HEK293 (cell line): ENCODE data around the gene SPACA4.

Experiments
- CTCF ChIA-PET: fragments of 350-600 bp; formaldehyde crosslinking; extraction: SDS; loops from one replicate; lab custom pipeline; 2021; ENCODE audit warnings: antibody characterized with exemption; lab: Yijun Ruan, JAX
- POLR2A ChIA-PET: fragments of 300-600 bp; formaldehyde crosslinking; extraction: SDS; loops from one replicate; lab custom pipeline; 2020; ENCODE audit warnings: antibody characterized with exemption, inconsistent platforms; lab: Yijun Ruan, JAX
- H3K27ac ChIP-seq: fragments of 200-500 bp; sonication (Bioruptor generic); 2 replicates; pipeline ENCODE4 v1.5.1; 2014; ENCODE audit warnings: low read depth, low read length, control low read depth, inconsistent platforms; ENCODE audit errors: extremely low read depth
- H3K36me3 ChIP-seq, 2 experiments: fragments of 200-500 bp in 1 of 2; sonication (Bioruptor generic) in 1 of 2; 1 replicate in 1 of 2; 2 replicates in 1 of 2; pipeline ENCODE4 v1.5.1; 2014 to 2017; ENCODE audit warnings: inconsistent platforms in 2 of 2, low read length in 2 of 2; ENCODE audit not compliant: control insufficient read depth in 2 of 2, insufficient read depth in 1 of 2
- H3K4me1 ChIP-seq: fragments of 200-500 bp; sonication (Bioruptor generic); 2 replicates; pipeline ENCODE4 v1.5.1; 2014; ENCODE audit warnings: mild to moderate bottlenecking, low read length, inconsistent platforms; ENCODE audit not compliant: control insufficient read depth, insufficient read depth
- H3K4me3 ChIP-seq: 2 replicates; pipeline ENCODE4 v1.5.1; 2011; ENCODE audit warnings: low read depth, mild to moderate bottlenecking, control low read depth, low read length, moderate library complexity
- H3K9me3 ChIP-seq: fragments of 200-500 bp; sonication (Bioruptor generic); 2 replicates; pipeline ENCODE4 v1.5.1; 2014; ENCODE audit warnings: low read depth, low read length, inconsistent platforms; ENCODE audit not compliant: control insufficient read depth, insufficient read depth
- CTCF ChIP-seq: fragments of 450-650 bp; formaldehyde crosslinking; IDR thresholded peaks from 2 replicates; pipeline ENCODE4 v1.5.1; 2016; ENCODE audit warnings: missing biosample characterization, missing genetic modification characterization
- GLI2 ChIP-seq: fragments of 450-650 bp; formaldehyde crosslinking; IDR thresholded peaks from 2 replicates; pipeline ENCODE4; 2017; ENCODE audit warnings: missing biosample characterization, missing genetic modification characterization, low read depth, borderline replicate concordance
- KLF16 ChIP-seq: fragments of 450-650 bp; formaldehyde crosslinking; IDR thresholded peaks from 2 replicates; pipeline ENCODE4 v1.5.1; 2017; ENCODE audit warnings: missing biosample characterization, missing genetic modification characterization
- MZF1 ChIP-seq: fragments of 450-650 bp; formaldehyde crosslinking; IDR thresholded peaks from 2 replicates; pipeline ENCODE4 v1.5.1; 2017; ENCODE audit warnings: missing biosample characterization, missing genetic modification characterization, borderline replicate concordance
- OVOL3 ChIP-seq: fragments of 450-650 bp; formaldehyde crosslinking; IDR thresholded peaks from 2 replicates; pipeline ENCODE4 v1.5.1; 2016; ENCODE audit warnings: missing biosample characterization, missing genetic modification characterization
- ZBTB1 ChIP-seq: fragments of 450-650 bp; formaldehyde crosslinking; IDR thresholded peaks from 2 replicates; pipeline ENCODE4 v1.5.1; 2016; ENCODE audit warnings: missing biosample characterization, missing genetic modification characterization
- ZEB2 ChIP-seq: fragments of 450-650 bp; formaldehyde crosslinking; IDR thresholded peaks from 2 replicates; pipeline ENCODE4 v1.5.1; 2016; ENCODE audit warnings: missing biosample characterization, missing genetic modification characterization
- ZNF211 ChIP-seq: fragments of 450-650 bp; formaldehyde crosslinking; IDR thresholded peaks from 2 replicates; pipeline ENCODE4 v1.5.1; 2016; ENCODE audit warnings: low read depth, missing biosample characterization, missing genetic modification characterization
- ZNF501 ChIP-seq: fragments of 450-650 bp; formaldehyde crosslinking; IDR thresholded peaks from 2 replicates; pipeline ENCODE4 v1.5.1; 2016; ENCODE audit warnings: missing biosample characterization, missing genetic modification characterization
- ZNF530 ChIP-seq: fragments of 450-650 bp; formaldehyde crosslinking; IDR thresholded peaks from 2 replicates; pipeline ENCODE4 v1.5.1; 2016; ENCODE audit warnings: low read depth, missing biosample characterization, missing genetic modification characterization
- ZNF600 ChIP-seq: fragments of 450-650 bp; formaldehyde crosslinking; IDR thresholded peaks from 2 replicates; pipeline ENCODE4 v1.5.1; 2016; ENCODE audit warnings: missing biosample characterization, missing genetic modification characterization
- ZNF610 ChIP-seq: fragments of 450-650 bp; formaldehyde crosslinking; IDR thresholded peaks from 2 replicates; pipeline ENCODE4 v1.5.1; 2016; ENCODE audit warnings: missing biosample characterization, missing genetic modification characterization, borderline replicate concordance
- ZNF639 ChIP-seq: fragments of 450-650 bp; formaldehyde crosslinking; IDR thresholded peaks from 2 replicates; pipeline ENCODE4 v1.5.1; 2016; ENCODE audit warnings: missing biosample characterization, missing genetic modification characterization
- ZNF664 ChIP-seq: fragments of 450-650 bp; formaldehyde crosslinking; IDR thresholded peaks from 2 replicates; pipeline ENCODE4 v1.5.1; 2016; ENCODE audit warnings: missing biosample characterization, missing genetic modification characterization
- ZNF707 ChIP-seq: fragments of 450-650 bp; formaldehyde crosslinking; IDR thresholded peaks from 2 replicates; pipeline ENCODE4 v1.5.1; 2016; ENCODE audit warnings: missing biosample characterization, missing genetic modification characterization
- ZSCAN23 ChIP-seq: fragments of 450-650 bp; formaldehyde crosslinking; IDR thresholded peaks from 2 replicates; pipeline ENCODE4 v1.5.1; 2016; ENCODE audit warnings: missing biosample characterization, missing genetic modification characterization
- TF ChIP-seq, protein P1 (sequence below): fragments of 450-650 bp; formaldehyde crosslinking; IDR thresholded peaks from 2 replicates; pipeline ENCODE4 v1.5.1; 2017; ENCODE audit warnings: missing biosample characterization, missing genetic modification characterization
- TF ChIP-seq, protein P2 (sequence below): fragments of 450-650 bp; IDR thresholded peaks from 2 replicates; pipeline ENCODE4 v1.5.1; 2018; ENCODE audit warnings: missing biosample characterization, missing genetic modification characterization
- TF ChIP-seq, protein P3 (sequence below): fragments of 450-650 bp; formaldehyde crosslinking; IDR thresholded peaks from 2 replicates; pipeline ENCODE4 v1.5.0; 2017; ENCODE audit warnings: missing biosample characterization, missing genetic modification characterization, borderline replicate concordance
- TF ChIP-seq, protein P4 (sequence below): fragments of 450-650 bp; formaldehyde crosslinking; IDR thresholded peaks from 2 replicates; pipeline ENCODE4 v1.5.1; 2016; ENCODE audit warnings: missing biosample characterization, missing genetic modification characterization

Gene SPACA4

DNA sequence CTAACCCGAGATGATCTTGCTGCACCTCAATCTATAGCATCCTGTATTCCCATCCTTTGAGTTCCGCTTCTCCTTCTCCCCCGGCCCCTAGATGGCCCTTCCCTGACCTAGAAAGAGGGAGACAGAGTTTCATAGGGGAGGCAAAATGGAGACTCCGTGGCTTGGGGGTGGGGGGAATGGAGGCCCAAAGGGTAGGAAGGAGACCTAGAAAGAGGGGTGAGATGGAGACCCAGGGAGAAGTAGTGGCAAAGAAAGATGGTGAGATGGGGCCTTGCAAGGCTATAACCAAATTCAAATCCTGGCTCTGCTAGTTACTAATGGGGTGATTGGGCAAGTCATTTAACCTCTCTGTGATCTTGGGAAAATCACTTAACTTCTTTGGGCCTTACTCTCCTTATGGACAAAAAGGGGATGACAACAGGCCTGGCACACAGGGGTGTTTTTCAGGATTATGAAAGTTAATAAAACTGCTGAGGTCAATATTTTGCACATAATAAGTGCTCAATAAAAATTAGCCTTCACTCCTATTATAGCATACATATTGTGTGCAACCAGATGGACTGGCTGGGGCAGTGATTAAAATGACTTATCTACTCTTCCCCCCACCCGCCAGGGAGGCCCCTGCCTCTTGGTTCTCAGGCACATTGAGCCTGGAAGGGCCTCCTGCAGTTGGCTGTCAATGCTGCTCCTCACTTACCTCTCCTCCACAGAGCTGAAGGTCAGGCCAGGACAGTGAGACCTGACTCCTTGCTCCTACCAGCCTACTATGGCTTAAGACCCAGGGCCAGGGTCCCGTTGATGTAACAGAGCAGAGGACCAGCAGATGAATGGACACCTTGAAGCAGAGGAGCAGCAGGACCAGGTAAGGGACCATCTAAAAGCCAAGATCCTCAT lies 13.4 kb downstream of the SPACA4 start (continued):
- TF ChIP-seq ZNF639 (tag by site-specific recombination), result no peak
- no peak for TF ChIP-seq ZNF211
- TF ChIP-seq ZNF664 (tag by site-specific recombination), result peak; percentile 96
- TF ChIP-seq, protein P1, sequence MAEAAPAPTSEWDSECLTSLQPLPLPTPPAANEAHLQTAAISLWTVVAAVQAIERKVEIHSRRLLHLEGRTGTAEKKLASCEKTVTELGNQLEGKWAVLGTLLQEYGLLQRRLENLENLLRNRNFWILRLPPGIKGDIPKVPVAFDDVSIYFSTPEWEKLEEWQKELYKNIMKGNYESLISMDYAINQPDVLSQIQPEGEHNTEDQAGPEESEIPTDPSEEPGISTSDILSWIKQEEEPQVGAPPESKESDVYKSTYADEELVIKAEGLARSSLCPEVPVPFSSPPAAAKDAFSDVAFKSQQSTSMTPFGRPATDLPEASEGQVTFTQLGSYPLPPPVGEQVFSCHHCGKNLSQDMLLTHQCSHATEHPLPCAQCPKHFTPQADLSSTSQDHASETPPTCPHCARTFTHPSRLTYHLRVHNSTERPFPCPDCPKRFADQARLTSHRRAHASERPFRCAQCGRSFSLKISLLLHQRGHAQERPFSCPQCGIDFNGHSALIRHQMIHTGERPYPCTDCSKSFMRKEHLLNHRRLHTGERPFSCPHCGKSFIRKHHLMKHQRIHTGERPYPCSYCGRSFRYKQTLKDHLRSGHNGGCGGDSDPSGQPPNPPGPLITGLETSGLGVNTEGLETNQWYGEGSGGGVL (tag by site-specific recombination), result no peak
- TF ChIP-seq, protein P2, sequence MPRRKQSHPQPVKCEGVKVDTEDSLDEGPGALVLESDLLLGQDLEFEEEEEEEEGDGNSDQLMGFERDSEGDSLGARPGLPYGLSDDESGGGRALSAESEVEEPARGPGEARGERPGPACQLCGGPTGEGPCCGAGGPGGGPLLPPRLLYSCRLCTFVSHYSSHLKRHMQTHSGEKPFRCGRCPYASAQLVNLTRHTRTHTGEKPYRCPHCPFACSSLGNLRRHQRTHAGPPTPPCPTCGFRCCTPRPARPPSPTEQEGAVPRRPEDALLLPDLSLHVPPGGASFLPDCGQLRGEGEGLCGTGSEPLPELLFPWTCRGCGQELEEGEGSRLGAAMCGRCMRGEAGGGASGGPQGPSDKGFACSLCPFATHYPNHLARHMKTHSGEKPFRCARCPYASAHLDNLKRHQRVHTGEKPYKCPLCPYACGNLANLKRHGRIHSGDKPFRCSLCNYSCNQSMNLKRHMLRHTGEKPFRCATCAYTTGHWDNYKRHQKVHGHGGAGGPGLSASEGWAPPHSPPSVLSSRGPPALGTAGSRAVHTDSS (tag by site-specific recombination), result 0 out of 2 replicates have a peak, but pooled peaks have one; percentile 18
- TF ChIP-seq CTCF (tag by site-specific recombination), result peak; percentile 43; the same call in 1 of the 2 replicates
- TF ChIP-seq ZBTB1 (tag by site-specific recombination), result no peak
- 0 out of 2 replicates have a peak, but pooled peaks have one; percentile 51 for TF ChIP-seq ZNF610 (tag by site-specific recombination)

- peaks cover 0 to 19% of the 10 kb centered on the region in 2 experiments; a peak in 1 of 3 replicates for H3K36me3 ChIP-seq
- peaks cover 10% of the 10 kb centered on the region for H3K4me1 ChIP-seq
- ChIA-PET CTCF (interaction anchor here (0.6 to 1.5 kb wide), 4 partner anchors 22 to 442 kb away, joined by 3 to 5 read pairs (median 4); partner anchors contain the start of gene CA11), POLR2A (interaction anchor here (0.5 to 3.3 kb wide), 11 partner anchors 8 to 268 kb away, joined by 3 to 28 read pairs (median 4); partner anchors contain the start of genes DBP and FAM83E)
- no peaks in the 10 kb centered on the region for H3K9me3 ChIP-seq
- peak overlapping the region; percentile 17 for H3K4me3 ChIP-seq
- peak overlapping the region; percentile 51 for H3K27ac ChIP-seq
- peak; percentile 63; the same call in 1 of the 2 replicates for TF ChIP-seq ZNF501 (tag by site-specific recombination)
- TF ChIP-seq GLI2 (tag by site-specific recombination), result no peak
- TF ChIP-seq KLF16 (tag by site-specific recombination), result peak; percentile 59; the same call in 1 of the 2 replicates
- TF ChIP-seq MZF1 (tag by site-specific recombination), result no peak
- no peak for TF ChIP-seq ZNF707 (tag by site-specific recombination)
- TF ChIP-seq, protein P3, sequence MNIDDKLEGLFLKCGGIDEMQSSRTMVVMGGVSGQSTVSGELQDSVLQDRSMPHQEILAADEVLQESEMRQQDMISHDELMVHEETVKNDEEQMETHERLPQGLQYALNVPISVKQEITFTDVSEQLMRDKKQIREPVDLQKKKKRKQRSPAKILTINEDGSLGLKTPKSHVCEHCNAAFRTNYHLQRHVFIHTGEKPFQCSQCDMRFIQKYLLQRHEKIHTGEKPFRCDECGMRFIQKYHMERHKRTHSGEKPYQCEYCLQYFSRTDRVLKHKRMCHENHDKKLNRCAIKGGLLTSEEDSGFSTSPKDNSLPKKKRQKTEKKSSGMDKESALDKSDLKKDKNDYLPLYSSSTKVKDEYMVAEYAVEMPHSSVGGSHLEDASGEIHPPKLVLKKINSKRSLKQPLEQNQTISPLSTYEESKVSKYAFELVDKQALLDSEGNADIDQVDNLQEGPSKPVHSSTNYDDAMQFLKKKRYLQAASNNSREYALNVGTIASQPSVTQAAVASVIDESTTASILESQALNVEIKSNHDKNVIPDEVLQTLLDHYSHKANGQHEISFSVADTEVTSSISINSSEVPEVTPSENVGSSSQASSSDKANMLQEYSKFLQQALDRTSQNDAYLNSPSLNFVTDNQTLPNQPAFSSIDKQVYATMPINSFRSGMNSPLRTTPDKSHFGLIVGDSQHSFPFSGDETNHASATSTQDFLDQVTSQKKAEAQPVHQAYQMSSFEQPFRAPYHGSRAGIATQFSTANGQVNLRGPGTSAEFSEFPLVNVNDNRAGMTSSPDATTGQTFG (tag by site-specific recombination), result no peak
- TF ChIP-seq ZSCAN23 (tag by site-specific recombination), result no peak
- no peak for TF ChIP-seq ZNF530
- TF ChIP-seq, protein P4, sequence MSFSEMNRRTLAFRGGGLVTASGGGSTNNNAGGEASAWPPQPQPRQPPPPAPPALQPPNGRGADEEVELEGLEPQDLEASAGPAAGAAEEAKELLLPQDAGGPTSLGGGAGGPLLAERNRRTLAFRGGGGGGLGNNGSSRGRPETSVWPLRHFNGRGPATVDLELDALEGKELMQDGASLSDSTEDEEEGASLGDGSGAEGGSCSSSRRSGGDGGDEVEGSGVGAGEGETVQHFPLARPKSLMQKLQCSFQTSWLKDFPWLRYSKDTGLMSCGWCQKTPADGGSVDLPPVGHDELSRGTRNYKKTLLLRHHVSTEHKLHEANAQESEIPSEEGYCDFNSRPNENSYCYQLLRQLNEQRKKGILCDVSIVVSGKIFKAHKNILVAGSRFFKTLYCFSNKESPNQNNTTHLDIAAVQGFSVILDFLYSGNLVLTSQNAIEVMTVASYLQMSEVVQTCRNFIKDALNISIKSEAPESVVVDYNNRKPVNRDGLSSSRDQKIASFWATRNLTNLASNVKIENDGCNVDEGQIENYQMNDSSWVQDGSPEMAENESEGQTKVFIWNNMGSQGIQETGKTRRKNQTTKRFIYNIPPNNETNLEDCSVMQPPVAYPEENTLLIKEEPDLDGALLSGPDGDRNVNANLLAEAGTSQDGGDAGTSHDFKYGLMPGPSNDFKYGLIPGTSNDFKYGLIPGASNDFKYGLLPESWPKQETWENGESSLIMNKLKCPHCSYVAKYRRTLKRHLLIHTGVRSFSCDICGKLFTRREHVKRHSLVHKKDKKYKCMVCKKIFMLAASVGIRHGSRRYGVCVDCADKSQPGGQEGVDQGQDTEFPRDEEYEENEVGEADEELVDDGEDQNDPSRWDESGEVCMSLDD (tag by site-specific recombination), result no peak
- TF ChIP-seq OVOL3 (tag by site-specific recombination), result no peak
- no peak for TF ChIP-seq ZNF600
- TF ChIP-seq ZEB2 (tag by site-specific recombination), result peak; percentile 36; the same call in 1 of the 2 replicates
Observed at GRCh38 chr19:48623556-48624066, 17.1 kb downstream of the SPACA4 start.
